Measurements from ENCODE around the gene CYP2C8.
"Not testable (repeated sequence)": the region's sequence is repeated elsewhere in the genome, so short reads cannot be mapped to it uniquely, and the experiment has no call there.

DNA sequence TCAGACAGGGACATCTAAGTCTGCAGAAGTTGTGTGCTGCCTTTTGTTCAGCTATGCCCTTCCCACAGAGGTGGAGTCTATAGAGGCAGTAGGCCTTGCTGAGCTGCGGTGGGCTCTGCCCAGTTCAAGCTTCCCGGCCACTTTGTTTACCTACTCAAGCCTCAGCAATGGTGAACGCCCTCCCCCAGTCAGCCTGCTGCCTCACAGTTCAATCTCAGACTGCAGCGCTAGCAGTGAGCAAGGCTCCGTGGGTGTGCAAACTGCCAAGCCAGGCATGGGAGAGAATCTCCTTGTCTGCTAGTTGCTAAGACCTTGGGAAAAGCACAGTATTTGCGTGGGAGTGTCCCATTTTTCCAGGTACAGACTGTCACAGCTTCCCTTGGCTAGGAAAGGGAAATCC, 41.5 kb upstream of the CYP2C8 start:
- TF ChIP-seq, protein P1, sequence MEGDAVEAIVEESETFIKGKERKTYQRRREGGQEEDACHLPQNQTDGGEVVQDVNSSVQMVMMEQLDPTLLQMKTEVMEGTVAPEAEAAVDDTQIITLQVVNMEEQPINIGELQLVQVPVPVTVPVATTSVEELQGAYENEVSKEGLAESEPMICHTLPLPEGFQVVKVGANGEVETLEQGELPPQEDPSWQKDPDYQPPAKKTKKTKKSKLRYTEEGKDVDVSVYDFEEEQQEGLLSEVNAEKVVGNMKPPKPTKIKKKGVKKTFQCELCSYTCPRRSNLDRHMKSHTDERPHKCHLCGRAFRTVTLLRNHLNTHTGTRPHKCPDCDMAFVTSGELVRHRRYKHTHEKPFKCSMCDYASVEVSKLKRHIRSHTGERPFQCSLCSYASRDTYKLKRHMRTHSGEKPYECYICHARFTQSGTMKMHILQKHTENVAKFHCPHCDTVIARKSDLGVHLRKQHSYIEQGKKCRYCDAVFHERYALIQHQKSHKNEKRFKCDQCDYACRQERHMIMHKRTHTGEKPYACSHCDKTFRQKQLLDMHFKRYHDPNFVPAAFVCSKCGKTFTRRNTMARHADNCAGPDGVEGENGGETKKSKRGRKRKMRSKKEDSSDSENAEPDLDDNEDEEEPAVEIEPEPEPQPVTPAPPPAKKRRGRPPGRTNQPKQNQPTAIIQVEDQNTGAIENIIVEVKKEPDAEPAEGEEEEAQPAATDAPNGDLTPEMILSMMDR (IDR thresholded peaks at IDR 0.05) = not testable (repeated sequence)
- TF ChIP-seq POLR2A (IDR thresholded peaks at IDR 0.05) = not testable (repeated sequence)

Measured in Peyer's patch (tissue), 4 donors.